ENCODE measurements around the gene GNAZ.

The GNAZ gene

GRCh38 chr22:23066200-23067022 is 3.9 kb upstream of the GNAZ start:
- H3K4me3 ChIP-seq (replicated peaks; ENCODE audit: low read depth, low read length) = no peak overlapping the region
- no peak for DNase-seq (ENCODE audit: extremely low read depth, insufficient read length)
- H3K27me3 ChIP-seq (replicated peaks; ENCODE audit: control insufficient read depth, insufficient read depth, low read length) = no peaks in the 10 kb centered on the region; the same call in 1 of the 2 replicates
- H3K36me3 ChIP-seq (ENCODE audit: control insufficient read depth, insufficient read depth, low read length) = no peaks in the 10 kb centered on the region
- TF ChIP-seq, protein P1, sequence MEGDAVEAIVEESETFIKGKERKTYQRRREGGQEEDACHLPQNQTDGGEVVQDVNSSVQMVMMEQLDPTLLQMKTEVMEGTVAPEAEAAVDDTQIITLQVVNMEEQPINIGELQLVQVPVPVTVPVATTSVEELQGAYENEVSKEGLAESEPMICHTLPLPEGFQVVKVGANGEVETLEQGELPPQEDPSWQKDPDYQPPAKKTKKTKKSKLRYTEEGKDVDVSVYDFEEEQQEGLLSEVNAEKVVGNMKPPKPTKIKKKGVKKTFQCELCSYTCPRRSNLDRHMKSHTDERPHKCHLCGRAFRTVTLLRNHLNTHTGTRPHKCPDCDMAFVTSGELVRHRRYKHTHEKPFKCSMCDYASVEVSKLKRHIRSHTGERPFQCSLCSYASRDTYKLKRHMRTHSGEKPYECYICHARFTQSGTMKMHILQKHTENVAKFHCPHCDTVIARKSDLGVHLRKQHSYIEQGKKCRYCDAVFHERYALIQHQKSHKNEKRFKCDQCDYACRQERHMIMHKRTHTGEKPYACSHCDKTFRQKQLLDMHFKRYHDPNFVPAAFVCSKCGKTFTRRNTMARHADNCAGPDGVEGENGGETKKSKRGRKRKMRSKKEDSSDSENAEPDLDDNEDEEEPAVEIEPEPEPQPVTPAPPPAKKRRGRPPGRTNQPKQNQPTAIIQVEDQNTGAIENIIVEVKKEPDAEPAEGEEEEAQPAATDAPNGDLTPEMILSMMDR (IDR thresholded peaks at IDR 0.05; ENCODE audit: insufficient read depth, low read length, poor library complexity, severe bottlenecking) = no peak

- DNase-seq (ENCODE audit: extremely low read depth, insufficient read length) = no peak
- TF ChIP-seq, protein P1 (IDR thresholded peaks at IDR 0.05; ENCODE audit: insufficient read depth, low read length, poor library complexity, severe bottlenecking) = no peak
- H3K4me3 ChIP-seq (replicated peaks; ENCODE audit: low read depth, low read length) = no peak overlapping the region
- H3K36me3 ChIP-seq (ENCODE audit: control insufficient read depth, insufficient read depth, low read length) = no peaks in the 10 kb centered on the region
- H3K27me3 ChIP-seq (replicated peaks; ENCODE audit: control insufficient read depth, insufficient read depth, low read length) = no peaks in the 10 kb centered on the region; the same call in 1 of the 2 replicates
Observed at GRCh38 chr22:23067023-23067650, 3.2 kb upstream of the GNAZ start.

GRCh38 chr22:23067691-23068090 is 2.6 kb upstream of the GNAZ start:
- Histone ChIP-seq H3K36me3 (ENCODE audit: control insufficient read depth, insufficient read depth, low read length) (no peaks in the 10 kb centered on the region), H3K4me3 (replicated peaks; ENCODE audit: low read depth, low read length) (no peak overlapping the region), H3K27me3 (replicated peaks; ENCODE audit: control insufficient read depth, insufficient read depth, low read length) (no peaks in the 10 kb centered on the region; the same call in 1 of the 2 replicates)
- TF ChIP-seq, protein P1 (IDR thresholded peaks at IDR 0.05; ENCODE audit: insufficient read depth, low read length, poor library complexity, severe bottlenecking) = no peak
- DNase-seq (ENCODE audit: extremely low read depth, insufficient read length) = no peak

DNA sequence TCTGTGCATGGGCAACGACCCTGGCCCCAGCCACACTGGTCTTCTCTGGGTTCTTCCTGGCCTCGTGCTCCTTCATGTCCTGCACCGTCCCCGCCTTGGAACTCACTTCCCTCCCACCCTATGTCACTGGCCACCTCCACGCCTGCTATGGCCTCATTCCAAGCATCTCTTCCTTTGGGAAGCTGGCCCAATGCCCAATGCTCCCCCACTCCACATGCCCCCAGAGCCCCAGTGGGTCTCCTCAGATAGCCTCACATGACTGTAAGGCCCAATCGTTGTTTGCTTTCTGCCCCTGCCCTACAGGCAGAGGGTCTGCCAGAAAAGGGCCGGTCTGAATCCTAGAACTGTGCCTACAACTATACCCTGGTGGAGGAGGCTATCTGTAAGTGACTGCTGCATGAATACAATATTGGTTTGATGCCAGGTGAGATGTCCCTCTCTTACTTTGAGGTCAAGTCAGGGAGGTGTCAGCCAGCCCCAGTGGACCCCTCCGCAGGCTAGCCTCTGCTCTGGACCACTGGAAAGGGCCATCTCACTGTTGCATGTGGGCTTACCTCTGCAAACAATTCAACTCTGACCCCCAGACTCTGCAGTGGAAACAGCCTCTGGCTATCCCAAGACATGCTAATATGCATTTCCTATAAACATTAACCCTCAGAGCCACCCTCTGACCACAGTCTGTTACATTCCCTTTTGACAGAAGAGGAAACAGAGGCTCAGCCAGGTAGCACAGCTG is 2.1 kb upstream of the GNAZ start:
- H3K4me3 ChIP-seq (replicated peaks; ENCODE audit: low read depth, low read length) = no peak overlapping the region
- no peaks in the 10 kb centered on the region; the same call in 1 of the 2 replicates for H3K27me3 ChIP-seq (replicated peaks; ENCODE audit: control insufficient read depth, insufficient read depth, low read length)
- TF ChIP-seq, protein P1 (IDR thresholded peaks at IDR 0.05; ENCODE audit: insufficient read depth, low read length, poor library complexity, severe bottlenecking) = no peak
- no peak for DNase-seq (ENCODE audit: extremely low read depth, insufficient read length)
- no peaks in the 10 kb centered on the region for H3K36me3 ChIP-seq (ENCODE audit: control insufficient read depth, insufficient read depth, low read length)

DNA sequence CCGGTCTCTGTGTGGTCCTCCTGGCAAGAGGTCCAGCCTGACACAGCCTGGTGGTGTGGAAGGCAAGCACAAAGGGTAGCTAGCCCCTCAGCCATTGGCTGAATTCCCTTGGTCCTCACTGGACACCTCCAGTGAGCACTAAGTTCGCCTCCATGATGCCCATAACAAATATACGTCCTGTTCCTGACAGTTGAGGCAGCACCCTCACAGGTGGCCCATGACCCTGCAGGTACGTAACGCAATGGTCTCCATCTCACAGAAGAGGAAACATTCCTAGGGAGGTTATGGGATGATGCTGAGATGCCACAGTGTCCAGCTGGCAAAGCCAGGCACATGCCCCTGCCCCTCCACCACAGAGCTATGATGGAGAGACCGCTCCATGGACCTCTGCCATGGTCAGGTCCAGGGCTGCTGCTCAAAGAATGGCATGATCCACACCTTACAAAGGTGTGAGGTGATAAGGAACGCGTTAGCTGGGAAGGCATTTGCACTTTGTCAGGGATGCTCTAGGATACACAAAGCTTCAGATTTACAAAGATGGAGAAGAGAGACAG is 1.4 kb upstream of the GNAZ start:
- TF ChIP-seq, protein P1 (IDR thresholded peaks at IDR 0.05; ENCODE audit: insufficient read depth, low read length, poor library complexity, severe bottlenecking) = no peak

More for the DNA sequence above, 1.4 kb upstream of the GNAZ start:
- Histone ChIP-seq H3K4me3 (replicated peaks; ENCODE audit: low read depth, low read length) (no peak overlapping the region), H3K36me3 (ENCODE audit: control insufficient read depth, insufficient read depth, low read length) (no peaks in the 10 kb centered on the region), H3K27me3 (replicated peaks; ENCODE audit: control insufficient read depth, insufficient read depth, low read length) (no peaks in the 10 kb centered on the region; the same call in 1 of the 2 replicates)
- DNase-seq (ENCODE audit: extremely low read depth, insufficient read length) = no peak
